ENCODE data around the gene PLA2G6.
A peak's percentile ranks its signal among the peaks of the same experiment; 100 is the strongest.

The PLA2G6 gene

DNA sequence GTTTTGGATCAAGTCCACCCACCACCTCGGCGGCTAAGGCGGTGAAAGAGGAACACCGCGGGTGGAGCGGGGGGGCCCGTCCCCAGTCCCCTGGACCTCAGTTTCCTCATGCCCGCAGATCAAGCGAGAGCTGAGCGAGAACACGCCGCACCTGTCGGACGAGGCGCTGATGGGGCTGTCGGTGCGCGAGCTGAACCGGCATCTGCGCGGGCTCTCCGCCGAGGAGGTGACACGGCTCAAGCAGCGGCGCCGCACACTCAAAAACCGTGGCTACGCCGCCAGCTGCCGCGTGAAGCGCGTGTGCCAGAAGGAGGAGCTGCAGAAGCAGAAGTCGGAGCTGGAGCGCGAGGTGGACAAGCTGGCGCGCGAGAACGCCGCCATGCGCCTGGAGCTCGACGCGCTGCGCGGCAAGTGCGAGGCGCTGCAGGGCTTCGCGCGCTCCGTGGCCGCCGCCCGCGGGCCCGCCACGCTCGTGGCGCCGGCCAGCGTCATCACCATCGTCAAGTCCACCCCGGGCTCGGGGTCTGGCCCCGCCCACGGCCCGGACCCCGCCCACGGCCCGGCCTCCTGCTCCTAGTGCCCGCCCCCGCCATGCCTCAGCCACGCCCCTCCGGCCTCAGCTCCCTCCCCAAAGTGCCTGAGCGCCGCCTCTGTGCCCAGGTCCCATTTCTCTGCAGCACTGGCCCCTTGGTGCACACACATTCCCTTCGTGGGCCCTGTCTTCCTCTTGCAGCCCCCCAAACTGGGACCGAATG is 32.8 kb upstream of the PLA2G6 start:
- Histone ChIP-seq H3K9me3 (ENCODE audit: insufficient read depth, low read depth, low read length) (no peaks in the 10 kb centered on the region), H2BK12ac (ENCODE audit: low read length) (no peak overlapping the region), H3K27me3 (ENCODE audit: insufficient read depth, low read length) (no peaks in the 10 kb centered on the region), H3K23ac (ENCODE audit: low read length) (no peak overlapping the region), H3K4ac (ENCODE audit: low read depth, low read length) (no peak overlapping the region), H2AFZ (ENCODE audit: insufficient read depth, low read length, poor library complexity) (peak overlapping the region; percentile 50), H2BK5ac (ENCODE audit: low read depth, low read length, poor library complexity) (no peak overlapping the region), H4K8ac (ENCODE audit: low read depth, low read length) (peak overlapping the region; percentile 3), H4K91ac (ENCODE audit: low read depth, low read length) (no peak overlapping the region), H3K27ac (ENCODE audit: low read depth, low read length) (no peak overlapping the region), H3K4me2 (ENCODE audit: low read length) (peak overlapping the region; percentile 55), H3K9ac (ENCODE audit: low read length) (no peak overlapping the region), H3K14ac (ENCODE audit: low read length) (no peak overlapping the region), H3K79me2 (ENCODE audit: control insufficient read depth, insufficient read depth, low read length, poor library complexity) (peaks cover 3% of the 10 kb centered on the region), H3K4me1 (ENCODE audit: control insufficient read depth in 1 of 2, insufficient read depth in 2 of 2, low read length in 2 of 2) (peaks cover 21% of the 10 kb centered on the region in 2 experiments), H2AK5ac (ENCODE audit: low read length) (no peak overlapping the region), H3K79me1 (ENCODE audit: low read length) (peaks cover 12% of the 10 kb centered on the region), H2BK120ac (ENCODE audit: insufficient read depth, low read length, poor library complexity) (no peak overlapping the region), H3K4me3 (ENCODE audit: low read depth, low read length) (peak overlapping the region; percentile 64), H3K36me3 (ENCODE audit: control insufficient read depth in 1 of 2, insufficient read depth in 2 of 2, low read length in 2 of 2) (peaks cover 7 to 10% of the 10 kb centered on the region in 2 experiments), H4K12ac (ENCODE audit: low read depth, low read length) (peak overlapping the region; percentile 5), H3K18ac (ENCODE audit: low read length) (peak overlapping the region; percentile 38)
- no CpG with 5 or more reads among the region's 81 CpGs for WGBS (ENCODE audit: extremely low coverage, insufficient coverage, insufficient read length)
- peak; percentile 66 to 75 for DNase-seq

GRCh38 chr22:38213990-38214301 is 32.3 kb upstream of the PLA2G6 start:
- DNase-seq: peak; percentile 42 to 50

GRCh38 chr22:38213319-38213989 is 31.8 kb upstream of the PLA2G6 start:
- no CpG with 5 or more reads among the region's 6 CpGs for WGBS (ENCODE audit: extremely low coverage, insufficient coverage, insufficient read length)
- no peak overlapping the region for H2BK120ac ChIP-seq (ENCODE audit: insufficient read depth, low read length, poor library complexity)

More at GRCh38 chr22:38213990-38214301, 32.3 kb upstream of the PLA2G6 start:
- H3K9me3 ChIP-seq (ENCODE audit: insufficient read depth, low read depth, low read length): no peaks in the 10 kb centered on the region
- no peak overlapping the region for H3K23ac ChIP-seq (ENCODE audit: low read length)
- H3K79me1 ChIP-seq (ENCODE audit: low read length): peaks cover 9% of the 10 kb centered on the region
- H3K4ac ChIP-seq (ENCODE audit: low read depth, low read length): no peak overlapping the region
- peaks cover 1% of the 10 kb centered on the region for H3K79me2 ChIP-seq (ENCODE audit: control insufficient read depth, insufficient read depth, low read length, poor library complexity)
- H2AFZ ChIP-seq (ENCODE audit: insufficient read depth, low read length, poor library complexity): no peak overlapping the region
- peaks cover 19 to 20% of the 10 kb centered on the region in 2 experiments for H3K4me1 ChIP-seq (ENCODE audit: control insufficient read depth in 1 of 2, insufficient read depth in 2 of 2, low read length in 2 of 2)
- WGBS (ENCODE audit: extremely low coverage, insufficient coverage, insufficient read length): no CpG with 5 or more reads among the region's 8 CpGs
- H2BK12ac ChIP-seq (ENCODE audit: low read length): no peak overlapping the region
- no peak overlapping the region for H4K12ac ChIP-seq (ENCODE audit: low read depth, low read length)
- no peak overlapping the region for H4K8ac ChIP-seq (ENCODE audit: low read depth, low read length)
- H3K4me3 ChIP-seq (ENCODE audit: low read depth, low read length): no peak overlapping the region
- no peaks in the 10 kb centered on the region for H3K27me3 ChIP-seq (ENCODE audit: insufficient read depth, low read length)
- no peak overlapping the region for H3K18ac ChIP-seq (ENCODE audit: low read length)
- no peak overlapping the region for H3K14ac ChIP-seq (ENCODE audit: low read length)
- no peak overlapping the region for H3K9ac ChIP-seq (ENCODE audit: low read length)
- no peak overlapping the region for H4K91ac ChIP-seq (ENCODE audit: low read depth, low read length)
- peak overlapping the region; percentile 55 for H3K4me2 ChIP-seq (ENCODE audit: low read length)
- no peak overlapping the region for H2BK5ac ChIP-seq (ENCODE audit: low read depth, low read length, poor library complexity)
- H3K27ac ChIP-seq (ENCODE audit: low read depth, low read length): no peak overlapping the region
- H2AK5ac ChIP-seq (ENCODE audit: low read length): no peak overlapping the region
- no peak overlapping the region for H2BK120ac ChIP-seq (ENCODE audit: insufficient read depth, low read length, poor library complexity)
- H3K36me3 ChIP-seq (ENCODE audit: control insufficient read depth in 1 of 2, insufficient read depth in 2 of 2, low read length in 2 of 2): peaks cover 7 to 10% of the 10 kb centered on the region in 2 experiments

GRCh38 chr22:38212442-38212841 is 30.8 kb upstream of the PLA2G6 start:
- Histone ChIP-seq H3K27me3 (ENCODE audit: insufficient read depth, low read length) (no peaks in the 10 kb centered on the region), H3K79me1 (ENCODE audit: low read length) (no peaks in the 10 kb centered on the region), H2BK12ac (ENCODE audit: low read length) (no peak overlapping the region), H2BK120ac (ENCODE audit: insufficient read depth, low read length, poor library complexity) (no peak overlapping the region), H3K9me3 (ENCODE audit: insufficient read depth, low read depth, low read length) (no peaks in the 10 kb centered on the region), H2AK5ac (ENCODE audit: low read length) (no peak overlapping the region), H3K79me2 (ENCODE audit: control insufficient read depth, insufficient read depth, low read length, poor library complexity) (peaks cover 2% of the 10 kb centered on the region), H4K91ac (ENCODE audit: low read depth, low read length) (no peak overlapping the region), H3K27ac (ENCODE audit: low read depth, low read length) (no peak overlapping the region), H3K18ac (ENCODE audit: low read length) (no peak overlapping the region), H4K8ac (ENCODE audit: low read depth, low read length) (no peak overlapping the region), H3K4ac (ENCODE audit: low read depth, low read length) (no peak overlapping the region), H3K36me3 (ENCODE audit: control insufficient read depth in 1 of 2, insufficient read depth in 2 of 2, low read length in 2 of 2) (peaks cover 10 to 12% of the 10 kb centered on the region in 2 experiments), H3K4me3 (ENCODE audit: low read depth, low read length) (no peak overlapping the region), H3K4me2 (ENCODE audit: low read length) (no peak overlapping the region), H4K12ac (ENCODE audit: low read depth, low read length) (no peak overlapping the region), H2BK5ac (ENCODE audit: low read depth, low read length, poor library complexity) (no peak overlapping the region), H3K14ac (ENCODE audit: low read length) (no peak overlapping the region), H3K9ac (ENCODE audit: low read length) (no peak overlapping the region), H3K4me1 (ENCODE audit: control insufficient read depth in 1 of 2, insufficient read depth in 2 of 2, low read length in 2 of 2) (peaks cover 8 to 10% of the 10 kb centered on the region in 2 experiments), H3K23ac (ENCODE audit: low read length) (no peak overlapping the region), H2AFZ (ENCODE audit: insufficient read depth, low read length, poor library complexity) (no peak overlapping the region)
- no CpG with 5 or more reads among the region's 2 CpGs for WGBS (ENCODE audit: extremely low coverage, insufficient coverage, insufficient read length)
- peak in 1 of 2 donors; percentile 13 for DNase-seq

More at GRCh38 chr22:38213319-38213989, 31.8 kb upstream of the PLA2G6 start:
- peaks cover 14 to 15% of the 10 kb centered on the region in 2 experiments for H3K4me1 ChIP-seq (ENCODE audit: control insufficient read depth in 1 of 2, insufficient read depth in 2 of 2, low read length in 2 of 2)
- no peak overlapping the region for H4K12ac ChIP-seq (ENCODE audit: low read depth, low read length)
- no peak overlapping the region for H3K14ac ChIP-seq (ENCODE audit: low read length)
- peaks cover 6% of the 10 kb centered on the region for H3K79me1 ChIP-seq (ENCODE audit: low read length)
- no peak overlapping the region for H3K4me2 ChIP-seq (ENCODE audit: low read length)
- no peak overlapping the region for H2AK5ac ChIP-seq (ENCODE audit: low read length)
- no peak overlapping the region for H3K27ac ChIP-seq (ENCODE audit: low read depth, low read length)
- H2AFZ ChIP-seq (ENCODE audit: insufficient read depth, low read length, poor library complexity): no peak overlapping the region
- H3K9me3 ChIP-seq (ENCODE audit: insufficient read depth, low read depth, low read length): no peaks in the 10 kb centered on the region
- H2BK12ac ChIP-seq (ENCODE audit: low read length): no peak overlapping the region
- no peak overlapping the region for H3K18ac ChIP-seq (ENCODE audit: low read length)
- H4K91ac ChIP-seq (ENCODE audit: low read depth, low read length): no peak overlapping the region
- no peaks in the 10 kb centered on the region for H3K27me3 ChIP-seq (ENCODE audit: insufficient read depth, low read length)
- no peak overlapping the region for H3K4me3 ChIP-seq (ENCODE audit: low read depth, low read length)
- H3K9ac ChIP-seq (ENCODE audit: low read length): no peak overlapping the region
- H2BK5ac ChIP-seq (ENCODE audit: low read depth, low read length, poor library complexity): no peak overlapping the region
- H3K79me2 ChIP-seq (ENCODE audit: control insufficient read depth, insufficient read depth, low read length, poor library complexity): peaks cover under 1% of the 10 kb centered on the region
- no peak overlapping the region for H3K4ac ChIP-seq (ENCODE audit: low read depth, low read length)
- DNase-seq: peak in 1 of 2 donors; percentile 43
- H3K23ac ChIP-seq (ENCODE audit: low read length): no peak overlapping the region
- peaks cover 8 to 10% of the 10 kb centered on the region in 2 experiments for H3K36me3 ChIP-seq (ENCODE audit: control insufficient read depth in 1 of 2, insufficient read depth in 2 of 2, low read length in 2 of 2)
- H4K8ac ChIP-seq (ENCODE audit: low read depth, low read length): no peak overlapping the region
